Vagina (tissue), 2 donors: ENCODE data around the gene UCHL1. TPM values are rescaled to one million over a fixed set of nuclear protein-coding genes. Genes with fewer than 3 reads are reported as not detected.
A peak's percentile ranks its signal among the peaks of the same experiment; 100 is the strongest.

Source experiments
- DNase-seq, 2 donors: peaks; one replicate each; pipeline ENCODE4 v3.0.0-alpha.2; 2017; ENCODE audit errors: extremely low spot score in 2 of 2
- H3K27ac ChIP-seq: fragments of 200-600 bp; sonication (generic); one replicate; pipeline ENCODE4 v1.5.1; 2019
- H3K27me3 ChIP-seq: fragments of 200-600 bp; sonication (generic); one replicate; pipeline ENCODE4 v1.5.1; 2019
- H3K36me3 ChIP-seq, 2 donors: fragments of 200-600 bp; sonication (generic); one replicate each; pipeline ENCODE4 v1.5.1; 2017 to 2019
- H3K4me1 ChIP-seq: fragments of 200-600 bp; sonication (generic); one replicate; pipeline ENCODE4 v1.5.1; 2019
- H3K4me3 ChIP-seq, 2 donors: fragments of 200-600 bp; sonication (generic); 1 replicate in 1 of 2; 2 replicates in 1 of 2; pipeline ENCODE4 v1.5.1; 2016 to 2019
- H3K9me3 ChIP-seq: fragments of 200-600 bp; sonication (generic); one replicate; pipeline ENCODE4 v1.5.1; 2019
- CTCF ChIP-seq, 3 experiments: fragments of 450-650 bp in 2 of 3; fragments of 200-600 bp in 1 of 3; sonication (generic) in 1 of 3; IDR thresholded peaks; one replicate each; pipeline ENCODE4 v1.5.1; 2017 to 2019; ENCODE audit warnings: antibody characterized with exemption in 3 of 3, mild to moderate bottlenecking in 2 of 3, moderate library complexity in 2 of 3
- POLR2A ChIP-seq, 2 donors: fragments of 450-650 bp; IDR thresholded peaks; one replicate each; pipeline ENCODE4 v1.6.1; 2017; ENCODE audit warnings: antibody characterized with exemption in 2 of 2, mild to moderate bottlenecking in 2 of 2, moderate library complexity in 2 of 2
- POLR2AphosphoS5 ChIP-seq, 2 donors: sonication (generic); formaldehyde crosslinking; IDR thresholded peaks; one replicate each; pipeline ENCODE4 v1.9.0; 2017; ENCODE audit warnings: antibody characterized with exemption in 2 of 2, mild to moderate bottlenecking in 2 of 2, low read depth in 1 of 2; ENCODE audit not compliant: insufficient read depth in 1 of 2
- intact Hi-C: fragments of 100-400 bp; cut with DNase I; formaldehyde crosslinking; loops from one replicate; pipeline ENCODE4 v1.15.1; 2023
- total RNA-seq: library from RNA; depleted of rRNA; stranded (reverse); fragments of >200 nt; gene quantifications from one replicate; pipeline ENCODE4 v1.2.3, GENCODE V29; 2016

The UCHL1 gene
- 174 TPM for total RNA-seq

DNA sequence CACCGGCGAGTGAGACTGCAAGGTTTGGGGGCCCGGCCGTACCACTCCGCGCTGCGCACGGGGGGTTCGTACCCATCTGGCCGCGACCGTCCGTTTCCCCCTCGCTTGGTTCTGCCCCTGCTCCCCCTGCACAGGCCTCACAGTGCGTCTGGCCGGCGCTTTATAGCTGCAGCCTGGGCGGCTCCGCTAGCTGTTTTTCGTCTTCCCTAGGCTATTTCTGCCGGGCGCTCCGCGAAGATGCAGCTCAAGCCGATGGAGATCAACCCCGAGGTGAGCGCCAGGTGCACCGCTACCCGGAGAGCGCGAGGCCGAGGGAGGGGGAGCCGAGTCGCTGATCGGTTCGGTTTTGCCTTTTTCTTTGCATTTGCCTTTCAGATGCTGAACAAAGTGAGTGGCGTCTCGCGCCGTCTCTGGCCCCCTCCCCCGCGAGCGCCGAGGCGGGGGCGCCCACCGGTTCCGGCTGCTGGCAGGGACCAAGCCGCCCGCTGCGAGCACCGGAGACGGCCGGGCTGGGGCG is at the start of gene UCHL1:
TSS of gene UCHL1 (plus strand) at position 189 of the 517 bp plus-strand sequence. CDS start at position 238, 49 bp downstream.
- Histone ChIP-seq H3K27me3 (no peaks in the 10 kb centered on the region), H3K4me1 (peaks cover 22% of the 10 kb centered on the region), H3K4me3 (peak within 1 kb of the TSS; percentile 45 to 55), H3K36me3 (peaks cover 0 to 3% of the 10 kb centered on the region in 2 donors), H3K27ac (peak within 1 kb of the TSS; percentile 17), H3K9me3 (no peaks in the 10 kb centered on the region)
- TF ChIP-seq POLR2AphosphoS5 (IDR thresholded peaks at IDR 0.05; ENCODE audit: insufficient read depth in 1 of 2, low read depth in 1 of 2) (no peak), CTCF (IDR thresholded peaks at IDR 0.05) (no peak), POLR2A (IDR thresholded peaks at IDR 0.05) (no peak)
- intact Hi-C loops, result no loop called here
- DNase-seq, result no peak

GRCh38 chr4:41207291-41207831 is 49.4 kb upstream of the UCHL1 start:
- peaks cover 47% of the 10 kb centered on the region for H3K4me1 ChIP-seq

GRCh38 chr4:41209187-41209586 is 47.5 kb upstream of the UCHL1 start:
- H3K27me3 ChIP-seq, result no peaks in the 10 kb centered on the region
- TF ChIP-seq CTCF (IDR thresholded peaks at IDR 0.05) (no peak), POLR2AphosphoS5 (IDR thresholded peaks at IDR 0.05; ENCODE audit: insufficient read depth in 1 of 2, low read depth in 1 of 2) (no peak), POLR2A (IDR thresholded peaks at IDR 0.05) (no peak)
- no peak for DNase-seq
- intact Hi-C loops, result loop anchor here (10.0 kb wide), 1 partner anchor 54 kb away; no protein-coding TSS in a partner anchor
- no peak overlapping the region for H3K4me3 ChIP-seq
- no peaks in the 10 kb centered on the region for H3K36me3 ChIP-seq
- H3K9me3 ChIP-seq, result no peaks in the 10 kb centered on the region
- H3K27ac ChIP-seq, result no peak overlapping the region
- H3K4me1 ChIP-seq, result peaks cover 43% of the 10 kb centered on the region

More at GRCh38 chr4:41207291-41207831, 49.4 kb upstream of the UCHL1 start:
- Histone ChIP-seq H3K27me3 (no peaks in the 10 kb centered on the region), H3K36me3 (no peaks in the 10 kb centered on the region), H3K27ac (no peak overlapping the region), H3K9me3 (no peaks in the 10 kb centered on the region), H3K4me3 (no peak overlapping the region)
- no peak for TF ChIP-seq POLR2A (IDR thresholded peaks at IDR 0.05)
- no peak for TF ChIP-seq CTCF (IDR thresholded peaks at IDR 0.05)
- no peak for TF ChIP-seq POLR2AphosphoS5 (IDR thresholded peaks at IDR 0.05; ENCODE audit: insufficient read depth in 1 of 2, low read depth in 1 of 2)
- intact Hi-C loops, result loop anchor here (10.0 kb wide), 1 partner anchor 53 kb away; no protein-coding TSS in a partner anchor
- no peak for DNase-seq

- Histone ChIP-seq H3K4me1 (peaks cover 40% of the 10 kb centered on the region), H3K27me3 (no peaks in the 10 kb centered on the region), H3K36me3 (no peaks in the 10 kb centered on the region), H3K27ac (no peak overlapping the region), H3K4me3 (no peak overlapping the region), H3K9me3 (no peaks in the 10 kb centered on the region)
- intact Hi-C loops, result loop anchor here (5.0 to 10.0 kb wide), 3 partner anchors 55 to 283 kb away; no protein-coding TSS in a partner anchor
- no peak for DNase-seq
- TF ChIP-seq POLR2A (IDR thresholded peaks at IDR 0.05) (no peak), CTCF (IDR thresholded peaks at IDR 0.05) (no peak), POLR2AphosphoS5 (IDR thresholded peaks at IDR 0.05; ENCODE audit: insufficient read depth in 1 of 2, low read depth in 1 of 2) (no peak)
Observed at GRCh38 chr4:41209901-41210300, 46.8 kb upstream of the UCHL1 start.
